ENCODE data around the gene ADNP. TPM values are rescaled to one million over a fixed set of nuclear protein-coding genes. Genes with fewer than 3 reads are reported as not detected.

Gene ADNP
- total and polyA plus RNA-seq, 2 donors from 2014 or later, result 32.0 to 66.7 TPM

GRCh38 chr20:50919567-50919966, 11.7 kb downstream of the ADNP start:
- no peak overlapping the region for H3K9ac ChIP-seq (ENCODE audit: low read length in 3 of 3)
- H3K9me3 ChIP-seq (ENCODE audit: control insufficient read depth in 2 of 3, insufficient read depth in 1 of 3, low read length in 3 of 3), result no peaks in the 10 kb centered on the region
- no peak overlapping the region for H3K4me3 ChIP-seq (ENCODE audit: low read length in 3 of 3)
- DNase-seq (peak in 1 of 5 donors; percentile 82), FAIRE-seq (no peak)
- H3K36me3 ChIP-seq (ENCODE audit: control insufficient read depth in 2 of 3, insufficient read depth in 3 of 3, low read length in 3 of 3), result no peaks in the 10 kb centered on the region
- H3K27me3 ChIP-seq (ENCODE audit: control insufficient read depth, insufficient read depth, low read length), result no peaks in the 10 kb centered on the region
- H3K4me1 ChIP-seq (ENCODE audit: control insufficient read depth in 2 of 3, insufficient read depth in 2 of 3, low read depth in 1 of 3, low read length in 3 of 3), result peaks cover 3 to 25% (median 14%) of the 10 kb centered on the region in 3 donors
- TF ChIP-seq, protein P1, sequence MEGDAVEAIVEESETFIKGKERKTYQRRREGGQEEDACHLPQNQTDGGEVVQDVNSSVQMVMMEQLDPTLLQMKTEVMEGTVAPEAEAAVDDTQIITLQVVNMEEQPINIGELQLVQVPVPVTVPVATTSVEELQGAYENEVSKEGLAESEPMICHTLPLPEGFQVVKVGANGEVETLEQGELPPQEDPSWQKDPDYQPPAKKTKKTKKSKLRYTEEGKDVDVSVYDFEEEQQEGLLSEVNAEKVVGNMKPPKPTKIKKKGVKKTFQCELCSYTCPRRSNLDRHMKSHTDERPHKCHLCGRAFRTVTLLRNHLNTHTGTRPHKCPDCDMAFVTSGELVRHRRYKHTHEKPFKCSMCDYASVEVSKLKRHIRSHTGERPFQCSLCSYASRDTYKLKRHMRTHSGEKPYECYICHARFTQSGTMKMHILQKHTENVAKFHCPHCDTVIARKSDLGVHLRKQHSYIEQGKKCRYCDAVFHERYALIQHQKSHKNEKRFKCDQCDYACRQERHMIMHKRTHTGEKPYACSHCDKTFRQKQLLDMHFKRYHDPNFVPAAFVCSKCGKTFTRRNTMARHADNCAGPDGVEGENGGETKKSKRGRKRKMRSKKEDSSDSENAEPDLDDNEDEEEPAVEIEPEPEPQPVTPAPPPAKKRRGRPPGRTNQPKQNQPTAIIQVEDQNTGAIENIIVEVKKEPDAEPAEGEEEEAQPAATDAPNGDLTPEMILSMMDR (IDR thresholded peaks at IDR 0.05; ENCODE audit: borderline replicate concordance, extremely low read depth, insufficient read depth), result no peak
- intact Hi-C loops (cut with DNase I), result no loop called here
- H3K27ac ChIP-seq (ENCODE audit: low read depth in 2 of 2, low read length in 2 of 2), result no peak overlapping the region

DNA sequence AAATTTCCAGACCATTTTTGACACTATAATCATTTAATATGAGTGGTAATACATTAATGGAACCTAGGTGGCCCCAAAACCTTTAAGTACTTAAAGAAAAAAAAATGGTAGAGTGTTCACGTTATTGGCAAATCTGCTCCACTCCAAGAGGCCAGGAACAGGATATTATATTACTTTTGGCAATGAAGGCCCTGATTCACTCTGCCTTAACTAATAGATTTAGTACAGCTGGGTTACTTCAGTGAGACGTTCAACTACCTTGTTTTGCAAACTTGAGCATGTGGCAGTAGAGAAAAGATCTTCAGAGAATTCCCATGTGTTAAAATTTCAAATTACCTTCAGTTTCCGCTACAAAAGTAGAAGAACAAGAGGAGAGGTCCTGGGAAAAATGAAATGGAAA, 12.8 kb downstream of the ADNP start:
- Histone ChIP-seq H3K4me3 (ENCODE audit: low read length in 3 of 3) (no peak overlapping the region), H3K9ac (ENCODE audit: low read length in 3 of 3) (no peak overlapping the region), H3K27me3 (ENCODE audit: control insufficient read depth, insufficient read depth, low read length) (no peaks in the 10 kb centered on the region), H3K4me1 (ENCODE audit: control insufficient read depth in 2 of 3, insufficient read depth in 2 of 3, low read depth in 1 of 3, low read length in 3 of 3) (peaks cover 6 to 25% (median 22%) of the 10 kb centered on the region in 3 donors), H3K9me3 (ENCODE audit: control insufficient read depth in 2 of 3, insufficient read depth in 1 of 3, low read length in 3 of 3) (no peaks in the 10 kb centered on the region), H3K27ac (ENCODE audit: low read depth in 2 of 2, low read length in 2 of 2) (no peak overlapping the region), H3K36me3 (ENCODE audit: control insufficient read depth in 2 of 3, insufficient read depth in 3 of 3, low read length in 3 of 3) (no peaks in the 10 kb centered on the region)
- no peak for FAIRE-seq
- intact Hi-C loops (cut with DNase I), result no loop called here
- TF ChIP-seq, protein P1 (IDR thresholded peaks at IDR 0.05; ENCODE audit: borderline replicate concordance, extremely low read depth, insufficient read depth), result no peak
- DNase-seq, result peak in 1 of 5 donors; percentile 29

- H3K4me1 ChIP-seq (ENCODE audit: control insufficient read depth in 2 of 3, insufficient read depth in 2 of 3, low read depth in 1 of 3, low read length in 3 of 3), result peaks cover 6 to 25% (median 22%) of the 10 kb centered on the region in 3 donors
- DNase-seq, result no peak
- H3K4me3 ChIP-seq (ENCODE audit: low read length in 3 of 3), result no peak overlapping the region
- no peak overlapping the region for H3K9ac ChIP-seq (ENCODE audit: low read length in 3 of 3)
- no peak for FAIRE-seq
- intact Hi-C loops (cut with DNase I), result no loop called here
- H3K27ac ChIP-seq (ENCODE audit: low read depth in 2 of 2, low read length in 2 of 2), result no peak overlapping the region
- no peaks in the 10 kb centered on the region for H3K36me3 ChIP-seq (ENCODE audit: control insufficient read depth in 2 of 3, insufficient read depth in 3 of 3, low read length in 3 of 3)
- no peaks in the 10 kb centered on the region for H3K27me3 ChIP-seq (ENCODE audit: control insufficient read depth, insufficient read depth, low read length)
- H3K9me3 ChIP-seq (ENCODE audit: control insufficient read depth in 2 of 3, insufficient read depth in 1 of 3, low read length in 3 of 3), result no peaks in the 10 kb centered on the region
- TF ChIP-seq, protein P1 (IDR thresholded peaks at IDR 0.05; ENCODE audit: borderline replicate concordance, extremely low read depth, insufficient read depth), result no peak
These were observed 14.3 kb downstream of the ADNP start for GRCh38 chr20:50916934-50917333.

DNA sequence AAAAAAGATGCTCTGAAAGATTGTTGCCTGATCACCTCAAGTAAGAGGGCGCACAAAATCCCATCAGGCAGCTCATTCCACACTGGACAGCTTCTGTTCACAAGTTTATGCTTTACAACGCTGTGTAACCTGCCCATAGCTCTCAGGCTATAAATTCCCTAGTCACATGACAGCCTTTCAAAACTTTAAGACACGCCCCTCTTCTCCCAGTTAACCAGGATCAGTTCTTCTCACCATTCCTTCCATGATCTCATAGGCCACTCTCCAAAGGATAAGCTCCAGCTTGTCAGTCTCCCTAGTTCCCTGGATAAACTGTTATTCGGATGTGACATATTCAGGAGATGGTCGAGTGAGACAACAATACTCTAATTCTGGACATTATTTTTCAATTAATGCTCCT, 15.0 kb downstream of the ADNP start:
- TF ChIP-seq, protein P1 (IDR thresholded peaks at IDR 0.05; ENCODE audit: borderline replicate concordance, extremely low read depth, insufficient read depth), result no peak
- Histone ChIP-seq H3K9me3 (ENCODE audit: control insufficient read depth in 2 of 3, insufficient read depth in 1 of 3, low read length in 3 of 3) (no peaks in the 10 kb centered on the region), H3K36me3 (ENCODE audit: control insufficient read depth in 2 of 3, insufficient read depth in 3 of 3, low read length in 3 of 3) (no peaks in the 10 kb centered on the region), H3K27ac (ENCODE audit: low read depth in 2 of 2, low read length in 2 of 2) (no peak overlapping the region), H3K4me3 (ENCODE audit: low read length in 3 of 3) (no peak overlapping the region), H3K9ac (ENCODE audit: low read length in 3 of 3) (no peak overlapping the region), H3K27me3 (ENCODE audit: control insufficient read depth, insufficient read depth, low read length) (no peaks in the 10 kb centered on the region), H3K4me1 (ENCODE audit: control insufficient read depth in 2 of 3, insufficient read depth in 2 of 3, low read depth in 1 of 3, low read length in 3 of 3) (peaks cover 6 to 25% (median 22%) of the 10 kb centered on the region in 3 donors)
- FAIRE-seq, result no peak
- intact Hi-C loops (cut with DNase I), result no loop called here
- peak in 2 of 5 donors; percentile 56 to 75 for DNase-seq
